PC-9 (cell line): ENCODE data around the gene ABI3BP.

ENCODE experiments used
- CTCF ChIP-seq: fragments of 200-600 bp; sonication (generic); conservative IDR thresholded peaks from 2 replicates; pipeline ENCODE4 v1.6.1; 2017; ENCODE audit warnings: mixed run types, antibody characterized with exemption, mild to moderate bottlenecking, moderate library complexity
- EZH2 ChIP-seq: fragments of 200-600 bp; sonication (generic); IDR thresholded peaks from 2 replicates; pipeline ENCODE4 v1.8.0; 2017; ENCODE audit warnings: antibody characterized with exemption, low read depth

DNA sequence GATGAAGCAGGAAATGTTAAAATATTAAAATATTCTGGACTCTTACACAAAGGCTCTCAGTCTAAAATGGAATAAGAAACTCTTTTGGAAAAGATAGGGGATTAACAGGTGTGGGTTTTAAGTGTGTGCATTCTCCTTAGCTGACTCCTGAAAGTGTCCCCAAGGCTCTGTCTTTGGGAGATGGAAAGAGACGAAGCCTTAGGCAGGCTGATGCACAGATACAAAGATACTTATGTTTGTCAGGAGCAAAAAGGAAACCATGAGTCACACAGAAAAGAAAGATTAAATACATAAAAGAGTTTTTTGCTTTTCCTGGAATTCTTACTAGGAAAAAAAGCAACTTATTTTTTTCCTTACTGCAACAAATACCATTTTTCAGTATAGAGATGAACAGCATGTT, 23.8 kb upstream of the ABI3BP start:
- TF ChIP-seq CTCF (no peak), EZH2 (no peak)
